PC-9 (cell line): ENCODE results near the gene SFTPD. TPM values are rescaled to one million over a fixed set of nuclear protein-coding genes. Genes with fewer than 3 reads are reported as not detected.

Experiments
- BruUV-seq: library from RNA; stranded (reverse); fragments of 400-500 nt; replicated peaks from 2 replicates; lab custom pipeline; 2021; lab: Mats Ljungman, UMichigan
- CTCF ChIA-PET: fragments of 300-600 bp; sonication (Branson Sonifier 250); formaldehyde crosslinking; loops from one replicate; lab custom pipeline; 2022; ENCODE audit warnings: antibody characterized with exemption; lab: Charles Lee
- POLR2A ChIA-PET: fragments of 300-600 bp; sonication (Branson Sonifier 250); formaldehyde crosslinking; loops from one replicate; lab custom pipeline; 2022; ENCODE audit warnings: antibody characterized with exemption; ENCODE audit not compliant: unreplicated experiment; lab: Charles Lee
- DNase-seq, 2 experiments: peaks; one replicate each; pipeline versions ENCODE4 v3.0.0 to v3.0.0-alpha.2; 2015 to 2022; ENCODE audit warnings: mixed read lengths in 1 of 2
- H2AFZ ChIP-seq: fragments of 200-600 bp; sonication (generic); 2 replicates; pipeline ENCODE4 v1.8.1; 2017; ENCODE audit warnings: antibody characterized with exemption
- H3F3A ChIP-seq: fragments of 200-600 bp; sonication (generic); 2 replicates; pipeline ENCODE4 v1.8.1; 2017; ENCODE audit warnings: antibody characterized with exemption, mild to moderate bottlenecking, low read depth; ENCODE audit not compliant: insufficient read depth
- H3K27ac ChIP-seq: fragments of 200-600 bp; sonication (generic); 2 replicates; pipeline ENCODE4 v1.6.1; 2016; ENCODE audit warnings: mixed run types
- H3K27me3 ChIP-seq: fragments of 200-600 bp; sonication (generic); 2 replicates; pipeline ENCODE4 v1.6.1; 2016; ENCODE audit warnings: low read depth, mixed run types; ENCODE audit not compliant: insufficient read depth
- H3K36me3 ChIP-seq: fragments of 200-600 bp; sonication (generic); 2 replicates; pipeline ENCODE4 v1.6.1; 2016; ENCODE audit warnings: low read depth, mixed run types
- H3K4me1 ChIP-seq: fragments of 200-600 bp; sonication (generic); replicated peaks from 2 replicates; pipeline ENCODE4 v1.6.1; 2016; ENCODE audit warnings: mixed run types; ENCODE audit not compliant: insufficient read depth
- H3K4me2 ChIP-seq: fragments of 200-600 bp; sonication (generic); 2 replicates; pipeline ENCODE4 v1.6.1; 2017; ENCODE audit warnings: mixed run types
- H3K4me3 ChIP-seq: fragments of 200-600 bp; sonication (generic); 2 replicates; pipeline ENCODE4 v1.6.1; 2016; ENCODE audit warnings: mixed run types
- H3K79me2 ChIP-seq: fragments of 200-600 bp; sonication (generic); 2 replicates; pipeline ENCODE4 v1.6.1; 2017; ENCODE audit warnings: low read depth, mixed run types
- H3K9me2 ChIP-seq: fragments of 200-600 bp; sonication (generic); 2 replicates; pipeline ENCODE4 v1.8.1; 2017; ENCODE audit warnings: mild to moderate bottlenecking; ENCODE audit not compliant: insufficient read depth
- H3K9me3 ChIP-seq: fragments of 200-600 bp; sonication (generic); 2 replicates; pipeline ENCODE4 v1.8.1; 2016; ENCODE audit warnings: low read depth; ENCODE audit not compliant: insufficient read depth
- H4K20me1 ChIP-seq: fragments of 200-600 bp; sonication (generic); 2 replicates; pipeline ENCODE4 v1.8.1; 2017; ENCODE audit not compliant: insufficient read depth
- CTCF ChIP-seq: fragments of 200-600 bp; sonication (generic); conservative IDR thresholded peaks from 2 replicates; pipeline ENCODE4 v1.6.1; 2017; ENCODE audit warnings: mixed run types, antibody characterized with exemption, mild to moderate bottlenecking, moderate library complexity
- EZH2 ChIP-seq: fragments of 200-600 bp; sonication (generic); IDR thresholded peaks from 2 replicates; pipeline ENCODE4 v1.8.0; 2017; ENCODE audit warnings: antibody characterized with exemption, low read depth
- intact Hi-C: fragments of 100-400 bp; cut with micrococcal nuclease; formaldehyde crosslinking; loops from one replicate; pipeline ENCODE4 v1.10.0; 2022; ENCODE audit not compliant: unreplicated experiment
- total RNA-seq: library from RNA; stranded (reverse); gene quantifications from 2 replicates; pipeline ENCODE4 v1.2.3, GENCODE V29; 2021

The SFTPD gene
- total RNA-seq, 1 experiment from 2014 or later, result not detected

- Histone ChIP-seq H3F3A (no peaks in the 10 kb centered on the region), H3K9me2 (no peaks in the 10 kb centered on the region), H3K27ac (no peak overlapping the region), H3K36me3 (no peaks in the 10 kb centered on the region), H3K27me3 (peaks cover 8% of the 10 kb centered on the region; the same call in 1 of the 2 replicates), H2AFZ (no peak overlapping the region), H3K79me2 (no peaks in the 10 kb centered on the region), H3K9me3 (no peaks in the 10 kb centered on the region), H3K4me1 (no peaks in the 10 kb centered on the region), H3K4me3 (no peak overlapping the region), H4K20me1 (no peaks in the 10 kb centered on the region), H3K4me2 (no peak overlapping the region)
- intact Hi-C loops, result loop anchor here (1.0 to 5.0 kb wide), 4 partner anchors 118 to 557 kb away; no protein-coding TSS in a partner anchor
- peak in 1 of 2 experiments; percentile 66 for DNase-seq
- no TSS peak for BruUV-seq
- ChIA-PET POLR2A (no interaction called here), CTCF (no interaction called here)
- TF ChIP-seq EZH2 (no peak), CTCF (peak; percentile 89)
Observed at GRCh38 chr10:79929409-79929904, 19.4 kb downstream of the SFTPD start.

- TF ChIP-seq CTCF, result no peak
- no peak for TF ChIP-seq EZH2
- Histone ChIP-seq H3K4me3 (no peak overlapping the region), H3F3A (no peaks in the 10 kb centered on the region), H3K9me3 (no peaks in the 10 kb centered on the region), H3K4me2 (no peak overlapping the region), H3K4me1 (no peaks in the 10 kb centered on the region), H4K20me1 (no peaks in the 10 kb centered on the region), H3K9me2 (no peaks in the 10 kb centered on the region), H3K27me3 (peaks cover 8% of the 10 kb centered on the region; the same call in 1 of the 2 replicates), H3K27ac (no peak overlapping the region), H3K36me3 (no peaks in the 10 kb centered on the region), H2AFZ (no peak overlapping the region), H3K79me2 (no peaks in the 10 kb centered on the region)
- DNase-seq, result no peak
- BruUV-seq, result no TSS peak
- intact Hi-C loops, result loop anchor here (5.0 kb wide), 2 partner anchors 119 to 556 kb away; no protein-coding TSS in a partner anchor
- POLR2A ChIA-PET, result no interaction called here
- CTCF ChIA-PET, result no interaction called here
Observed at GRCh38 chr10:79928028-79928583, 20.8 kb downstream of the SFTPD start.

- Histone ChIP-seq H3K4me1 (no peaks in the 10 kb centered on the region), H3K9me2 (no peaks in the 10 kb centered on the region), H4K20me1 (no peaks in the 10 kb centered on the region), H3K36me3 (no peaks in the 10 kb centered on the region), H3K27me3 (peaks cover 8% of the 10 kb centered on the region; the same call in 1 of the 2 replicates), H3K79me2 (no peaks in the 10 kb centered on the region), H3K9me3 (no peaks in the 10 kb centered on the region), H3K27ac (no peak overlapping the region), H2AFZ (no peak overlapping the region), H3K4me2 (no peak overlapping the region), H3F3A (no peaks in the 10 kb centered on the region), H3K4me3 (no peak overlapping the region)
- no TSS peak for BruUV-seq
- CTCF ChIA-PET, result no interaction called here
- TF ChIP-seq EZH2 (no peak), CTCF (no peak)
- POLR2A ChIA-PET, result no interaction called here
- DNase-seq, result no peak
- intact Hi-C loops, result loop anchor here (5.0 kb wide), 2 partner anchors 120 to 555 kb away; no protein-coding TSS in a partner anchor
Observed at GRCh38 chr10:79927111-79927828, 21.6 kb downstream of the SFTPD start.
